GM19239 (cell line): Measurements from ENCODE around the gene GRWD1.
A peak's percentile ranks its signal among the peaks of the same experiment; 100 is the strongest.

ENCODE experiments used
- DNase-seq: peaks from one replicate; pipeline ENCODE4 v3.0.0; 2011; ENCODE audit warnings: low spot score; ENCODE audit not compliant: insufficient read length
- FAIRE-seq: peaks from 2 replicates; lab custom pipeline; 2011; peaks lifted over from hg19 to GRCh38; lab: Jason Lieb, UNC

GRWD1 gene

DNA sequence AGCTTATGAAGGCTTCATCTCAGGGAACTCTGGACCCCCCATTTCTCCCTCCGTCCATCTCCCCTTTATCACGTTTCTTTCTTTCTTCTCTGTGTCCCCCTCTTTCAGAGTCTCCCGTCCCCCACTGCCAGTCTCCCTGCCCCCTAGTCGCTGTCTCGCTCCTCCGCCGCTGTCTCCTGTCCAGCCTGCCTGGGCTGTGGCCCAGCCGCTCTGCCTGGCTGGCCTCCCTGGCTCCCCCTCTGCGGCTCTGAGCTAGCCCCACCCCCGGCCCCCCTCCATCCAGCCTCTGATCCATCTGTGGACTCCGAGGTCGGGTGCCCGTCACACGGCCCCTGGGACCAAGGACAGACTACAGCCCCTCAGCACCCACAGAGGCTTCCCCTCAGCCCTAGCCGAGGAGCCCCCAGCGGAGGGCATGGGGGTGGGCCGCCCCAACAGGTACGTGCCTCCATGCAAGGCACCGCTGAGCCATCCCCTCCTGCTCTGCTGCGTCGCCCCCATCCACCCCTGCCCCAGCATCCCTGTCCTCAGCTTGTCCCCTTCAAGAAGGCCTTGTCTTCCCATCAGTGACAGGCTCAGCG lies 8.5 kb downstream of the GRWD1 start:
- no peak for DNase-seq
- no peak for FAIRE-seq

DNA sequence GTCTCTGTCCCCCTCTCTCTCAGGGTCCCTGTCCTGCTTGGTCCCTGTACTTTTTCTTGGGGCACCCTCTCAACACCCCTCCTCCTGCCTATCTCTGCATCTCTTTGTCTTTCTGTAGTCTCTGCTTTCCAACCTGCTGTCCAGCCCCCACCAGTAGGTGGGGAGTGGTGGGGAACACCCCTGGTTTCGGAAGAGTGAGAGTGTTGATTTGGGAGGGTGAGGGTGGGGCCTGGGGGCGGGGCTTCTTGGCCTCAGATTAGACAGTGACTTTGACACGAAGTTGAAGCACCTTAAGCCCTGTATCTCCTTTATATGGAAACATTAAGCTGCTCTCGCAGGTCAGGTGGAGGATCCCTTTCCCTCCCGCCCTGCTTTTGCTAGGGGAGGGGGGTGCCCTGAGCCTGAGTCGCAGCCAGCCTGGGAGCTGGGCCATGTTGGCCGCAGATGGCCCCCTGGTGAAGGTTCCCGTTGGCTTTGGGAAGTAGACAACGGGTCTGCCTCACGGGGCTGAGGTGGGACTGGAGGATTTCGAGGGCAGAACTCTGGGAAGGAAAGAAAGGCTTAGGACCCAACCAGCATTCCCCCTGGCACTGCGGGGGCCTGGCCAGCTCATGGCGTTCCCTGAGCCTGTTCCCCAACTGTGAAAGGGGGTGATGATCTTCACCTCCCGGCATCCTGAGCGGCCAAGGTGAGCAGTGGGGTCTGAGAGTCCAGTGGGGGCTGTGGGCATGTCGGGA lies 9.6 kb downstream of the GRWD1 start, which contains the start of gene KCNJ14:
TSS of gene KCNJ14 (plus strand) at position 404 of the 737 bp plus-strand sequence. CDS start 6,151 bp downstream, outside the sequence.
- DNase-seq: no peak
- FAIRE-seq: no peak

DNA sequence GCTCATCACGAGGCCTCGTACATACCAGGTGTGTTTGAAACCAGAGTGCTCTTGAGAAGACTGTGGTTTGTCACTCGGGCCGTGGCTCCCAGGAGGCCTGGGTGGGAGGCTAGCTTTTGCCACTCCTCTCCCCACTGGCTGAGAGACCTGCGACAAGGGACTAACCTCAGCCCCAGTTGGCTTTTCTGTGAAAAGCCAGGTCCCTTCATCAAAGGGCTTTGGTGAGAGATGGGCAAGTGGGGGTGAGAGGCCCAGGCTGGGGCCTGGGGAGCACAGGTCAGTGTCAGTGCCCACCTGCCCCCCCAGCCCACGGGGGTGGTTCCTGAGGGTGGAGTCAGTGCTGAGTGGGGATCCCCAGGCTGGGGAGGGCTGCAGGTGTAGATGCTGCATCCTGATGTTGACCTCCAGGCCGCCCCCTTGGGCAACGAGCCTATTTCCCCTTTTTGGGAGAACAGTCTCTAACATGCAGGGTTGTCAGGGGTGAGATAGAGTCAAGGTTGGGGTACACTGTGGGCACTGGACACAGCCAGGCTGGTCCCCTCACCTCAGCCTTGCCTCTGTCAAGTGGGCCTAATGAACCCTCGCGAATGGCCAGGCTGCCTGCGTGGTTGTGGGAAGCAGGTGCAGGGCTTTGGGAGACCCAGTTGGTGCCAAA lies 10.3 kb downstream of the GRWD1 start:
- FAIRE-seq (no peak), DNase-seq (no peak)

DNA sequence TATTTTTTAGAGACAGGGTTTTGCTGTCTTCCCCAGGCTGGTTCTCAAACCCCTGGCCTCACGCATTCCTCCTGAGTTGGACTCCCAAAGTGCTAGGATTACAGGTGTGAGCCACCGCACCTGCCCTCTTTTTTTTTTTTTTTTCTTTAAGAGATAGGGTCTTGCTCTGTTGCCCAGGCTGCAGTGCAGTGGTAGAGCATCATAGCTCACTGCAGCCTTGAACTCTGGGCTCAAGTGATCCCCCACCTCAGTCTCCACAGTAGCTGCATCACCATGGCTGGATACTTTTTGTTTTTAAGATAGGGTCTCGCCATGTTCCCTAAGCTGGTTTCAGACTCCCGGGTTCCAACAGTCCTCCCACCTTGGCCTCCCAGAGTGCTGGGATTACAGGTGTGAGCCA lies 11.1 kb downstream of the GRWD1 start:
- DNase-seq (no peak), FAIRE-seq (no peak)

GRCh38 chr19:48458016-48458415 lies 12.2 kb downstream of the GRWD1 start:
- no peak for FAIRE-seq
- no peak for DNase-seq

- FAIRE-seq (no peak), DNase-seq (no peak)
Measured at GRCh38 chr19:48461651-48461981, 15.8 kb downstream of the GRWD1 start.

- DNase-seq: no peak
- no peak for FAIRE-seq
Measured at GRCh38 chr19:48461982-48462655, 16.3 kb downstream of the GRWD1 start.

DNA sequence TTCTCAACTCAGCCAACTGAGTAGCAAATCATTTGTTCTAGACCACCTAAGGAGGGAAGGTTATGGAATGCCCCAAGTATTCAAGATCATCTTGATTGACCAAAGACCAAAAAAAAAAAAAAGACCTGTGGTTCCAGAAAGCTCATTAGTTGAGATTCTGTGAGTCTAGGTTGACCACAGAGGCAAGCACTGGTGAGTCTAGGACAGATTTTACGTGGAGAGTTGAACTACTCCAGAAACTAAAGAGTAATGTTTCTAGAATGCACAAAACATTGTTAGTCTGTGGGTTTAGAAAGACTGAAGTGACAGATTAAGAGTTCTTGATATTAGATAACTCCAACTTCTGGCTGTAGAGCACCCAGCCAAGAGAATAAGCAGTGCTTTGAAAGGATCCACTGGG lies 19.4 kb downstream of the GRWD1 start:
- no peak for DNase-seq
- FAIRE-seq: no peak

- FAIRE-seq (no peak), DNase-seq (no peak)
Measured at GRCh38 chr19:48466561-48467325, 21.0 kb downstream of the GRWD1 start.

GRCh38 chr19:48468772-48469288 lies 23.0 kb downstream of the GRWD1 start:
- FAIRE-seq (peak; percentile 100), DNase-seq (peak; percentile 94)

GRCh38 chr19:48469289-48469881 lies 23.6 kb downstream of the GRWD1 start, which contains the start of gene CYTH2:
Gene CYTH2 (plus strand): TSS chr19:48469369. CDS start chr19:48469508, 139 bp downstream.
- DNase-seq (no peak), FAIRE-seq (no peak)

DNA sequence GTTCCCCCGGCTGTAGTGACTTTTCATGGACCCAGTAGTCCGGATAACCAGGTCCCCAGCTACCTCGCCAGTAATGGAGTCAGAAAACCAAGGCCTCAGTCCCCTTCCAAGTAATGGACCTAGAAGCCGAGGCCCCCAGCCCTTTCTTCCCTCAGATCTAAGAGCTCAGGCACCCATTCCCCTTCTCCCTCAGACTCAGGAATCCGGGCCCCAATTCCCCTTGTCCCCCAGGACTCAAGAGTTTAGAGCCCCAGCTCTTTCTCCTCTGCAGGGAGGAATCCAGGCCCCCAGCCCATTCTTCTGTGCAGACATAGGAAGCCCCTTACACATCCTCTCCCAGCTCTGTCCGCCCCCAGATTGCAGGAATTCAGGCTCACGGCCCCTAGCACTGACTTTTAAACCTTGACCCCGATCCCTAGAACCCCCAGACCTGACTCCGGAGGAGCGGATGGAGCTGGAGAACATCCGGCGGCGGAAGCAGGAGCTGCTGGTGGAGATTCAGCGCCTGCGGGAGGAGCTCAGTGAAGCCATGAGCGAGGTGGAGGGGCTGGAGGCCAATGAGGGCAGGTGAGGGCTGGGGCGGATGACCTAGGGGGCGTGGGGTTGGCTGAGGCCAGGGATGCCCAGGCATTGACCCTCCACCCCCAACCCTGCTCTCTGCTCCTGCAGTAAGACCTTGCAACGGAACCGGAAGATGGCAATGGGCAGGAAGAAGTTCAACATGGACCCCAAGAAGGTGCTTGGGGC lies 24.3 kb downstream of the GRWD1 start:
- FAIRE-seq (no peak), DNase-seq (no peak)

DNA sequence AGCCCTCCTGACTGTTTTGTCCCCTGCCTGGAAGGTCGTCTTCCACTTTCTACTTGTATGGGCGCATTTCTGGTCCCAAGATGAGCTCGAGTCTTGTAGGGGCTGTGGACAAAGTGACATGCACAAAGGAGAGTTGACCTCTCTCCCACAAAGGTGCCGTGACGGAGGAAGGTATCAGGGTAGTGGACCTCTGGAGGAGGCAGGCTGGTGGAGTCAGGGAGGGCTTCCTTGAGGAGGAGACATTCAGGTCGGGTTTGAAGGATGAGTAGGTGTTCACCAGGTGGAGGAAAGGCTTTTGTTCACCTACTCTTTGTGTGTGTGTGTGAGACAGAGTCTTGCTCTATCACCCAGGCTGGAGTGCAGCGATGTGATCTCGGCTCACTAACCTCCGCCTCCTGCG lies 25.1 kb downstream of the GRWD1 start:
- no peak for FAIRE-seq
- DNase-seq: no peak

GRCh38 chr19:48471836-48472235 lies 26.1 kb downstream of the GRWD1 start:
- DNase-seq (no peak), FAIRE-seq (no peak)

DNA sequence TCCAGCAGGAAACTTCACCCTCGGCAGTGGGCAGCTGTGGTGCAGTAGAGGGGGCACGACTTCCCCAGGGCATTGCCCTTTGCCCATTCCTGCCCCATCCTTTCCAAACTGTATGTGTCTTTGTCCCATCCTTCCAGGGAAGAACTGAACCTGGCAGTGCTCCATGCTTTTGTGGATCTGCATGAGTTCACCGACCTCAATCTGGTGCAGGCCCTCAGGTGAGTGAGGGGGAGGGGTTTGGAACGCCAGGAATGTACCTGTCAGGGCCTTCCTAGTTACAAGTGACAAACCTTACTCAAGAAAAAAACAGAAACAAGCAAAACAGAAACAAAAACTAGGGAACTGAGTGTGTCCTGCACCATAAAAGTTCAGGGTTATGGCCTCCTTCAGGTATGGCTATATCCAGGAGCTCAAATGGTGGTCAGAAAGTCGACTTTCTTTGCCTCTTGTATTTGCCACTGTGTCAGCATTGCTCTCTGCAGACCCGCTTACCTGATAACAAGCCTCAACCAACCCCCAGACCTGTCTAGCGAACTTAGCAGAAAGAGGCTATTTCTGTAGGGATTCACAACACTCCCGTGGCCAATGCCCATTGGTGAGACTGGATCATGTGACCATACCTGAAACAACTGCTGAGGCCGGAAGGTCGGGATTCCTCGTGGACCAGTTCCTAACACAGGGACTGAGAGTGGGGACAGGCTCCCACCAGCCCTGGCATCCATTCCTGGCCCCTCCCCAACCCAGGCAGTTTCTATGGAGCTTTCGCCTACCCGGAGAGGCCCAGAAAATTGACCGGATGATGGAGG lies 27.6 kb downstream of the GRWD1 start:
- FAIRE-seq: no peak
- no peak for DNase-seq

GRCh38 chr19:48474084-48474592 lies 28.4 kb downstream of the GRWD1 start:
- DNase-seq (no peak), FAIRE-seq (no peak)

GRCh38 chr19:48475369-48476068 lies 29.7 kb downstream of the GRWD1 start:
- FAIRE-seq (no peak), DNase-seq (no peak)
